SK-N-SH treated with all-trans-retinoic acid at 6 μM for 48 hours (cell line): ENCODE results near the gene PET100.

Source experiments
- ATAC-seq: fragments of 200-7000 bp; cut with Tn5 transposase; 3 replicates; pipeline ENCODE4 v1.9.1; 2020; ENCODE audit warnings: mild to moderate bottlenecking, moderate library complexity
- ARNTL ChIP-seq: fragments of 450-650 bp; formaldehyde crosslinking; IDR thresholded peaks from 2 replicates; pipeline ENCODE4 v1.5.0; 2020; ENCODE audit warnings: low read depth, mild to moderate bottlenecking, moderate library complexity, borderline replicate concordance
- BACH2 ChIP-seq: fragments of 250-450 bp; sonication (Bioruptor Pico); IDR thresholded peaks from 2 replicates; pipeline ENCODE4 v1.9.0; 2021; ENCODE audit warnings: mild to moderate bottlenecking, borderline replicate concordance
- CSDC2 ChIP-seq: fragments of 250-450 bp; sonication (Bioruptor Pico); IDR thresholded peaks from 2 replicates; pipeline ENCODE4 v1.5.0; 2020; ENCODE audit warnings: mild to moderate bottlenecking, moderate library complexity
- ESRRG ChIP-seq: fragments of 250-450 bp; sonication (Bioruptor Pico); IDR thresholded peaks from 2 replicates; pipeline ENCODE4 v1.6.1; 2021; ENCODE audit warnings: mild to moderate bottlenecking
- GLIS3 ChIP-seq: fragments of 250-450 bp; sonication (Bioruptor Pico); IDR thresholded peaks from 2 replicates; pipeline ENCODE4 v1.5.0; 2020; ENCODE audit warnings: mild to moderate bottlenecking, moderate library complexity
- ISL1 ChIP-seq: fragments of 250-450 bp; sonication (Bioruptor Pico); IDR thresholded peaks from 2 replicates; pipeline ENCODE4 v2.1.2; 2022; ENCODE audit warnings: mild to moderate bottlenecking, moderate library complexity
- OSR1 ChIP-seq: fragments of 250-450 bp; sonication (Bioruptor Pico); IDR thresholded peaks from 2 replicates; pipeline ENCODE4 v1.8.0; 2022; ENCODE audit warnings: moderate library complexity, mild to moderate bottlenecking, inconsistent platforms
- PPARA ChIP-seq: fragments of 250-450 bp; sonication (Bioruptor Pico); IDR thresholded peaks from 2 replicates; pipeline ENCODE4 v1.5.0; 2020; ENCODE audit warnings: mild to moderate bottlenecking, borderline replicate concordance
- RARB ChIP-seq: fragments of 250-450 bp; sonication (Bioruptor Pico); IDR thresholded peaks from 2 replicates; pipeline ENCODE4 v1.8.0; 2021; ENCODE audit warnings: mild to moderate bottlenecking, moderate library complexity
- TCF4 ChIP-seq: fragments of 250-450 bp; sonication (Bioruptor Pico); IDR thresholded peaks from 2 replicates; pipeline ENCODE4 v1.8.0; 2021; ENCODE audit warnings: mild to moderate bottlenecking, moderate library complexity, borderline replicate concordance
- TOX ChIP-seq: fragments of 250-450 bp; sonication (Bioruptor Pico); IDR thresholded peaks from 2 replicates; pipeline ENCODE4 v1.8.0; 2021; ENCODE audit warnings: mild to moderate bottlenecking, moderate library complexity, borderline replicate concordance
- ZC3H10 ChIP-seq: fragments of 250-450 bp; sonication (Bioruptor Pico); IDR thresholded peaks from 2 replicates; pipeline ENCODE4 v1.5.1; 2021; ENCODE audit warnings: mild to moderate bottlenecking, moderate library complexity
- ZFP3 ChIP-seq: fragments of 250-450 bp; sonication (Bioruptor Pico); IDR thresholded peaks from 2 replicates; pipeline ENCODE4 v1.5.0; 2020; ENCODE audit warnings: mild to moderate bottlenecking, moderate library complexity
- ZFP30 ChIP-seq: fragments of 450-650 bp; formaldehyde crosslinking; IDR thresholded peaks from 2 replicates; pipeline ENCODE4 v1.5.0; 2022; ENCODE audit warnings: mild to moderate bottlenecking, moderate library complexity
- ZNF565 ChIP-seq: fragments of 450-650 bp; formaldehyde crosslinking; conservative IDR thresholded peaks from 2 replicates; pipeline ENCODE4 v1.5.0; 2020; ENCODE audit warnings: low read depth, mild to moderate bottlenecking, moderate library complexity
- ZNF70 ChIP-seq: fragments of 450-650 bp; formaldehyde crosslinking; IDR thresholded peaks from 2 replicates; pipeline ENCODE4 v1.5.0; 2020; ENCODE audit warnings: mild to moderate bottlenecking, moderate library complexity
- ZNF8 ChIP-seq: fragments of 450-650 bp; formaldehyde crosslinking; IDR thresholded peaks from 2 replicates; pipeline ENCODE4 v1.5.0; 2020; ENCODE audit warnings: mild to moderate bottlenecking, moderate library complexity
- TF ChIP-seq, protein P1 (sequence below): fragments of 250-450 bp; sonication (Bioruptor Pico); IDR thresholded peaks from 2 replicates; pipeline ENCODE4 v1.8.0; 2020; ENCODE audit warnings: mild to moderate bottlenecking, moderate library complexity, borderline replicate concordance
- TF ChIP-seq, protein P2 (sequence below): fragments of 250-450 bp; sonication (Bioruptor Pico); IDR thresholded peaks from 2 replicates; pipeline ENCODE4 v1.8.0; 2021; ENCODE audit warnings: low read depth, mild to moderate bottlenecking, moderate library complexity, borderline replicate concordance
- TF ChIP-seq, protein P3 (sequence below): fragments of 250-450 bp; sonication (Bioruptor Pico); IDR thresholded peaks from 2 replicates; pipeline ENCODE4 v1.5.1; 2021; ENCODE audit warnings: mild to moderate bottlenecking, moderate library complexity
- TF ChIP-seq, protein P4 (sequence below): fragments of 250-450 bp; sonication (Bioruptor Pico); IDR thresholded peaks from 2 replicates; pipeline ENCODE4 v1.5.1; 2020; ENCODE audit warnings: low read depth, mild to moderate bottlenecking, moderate library complexity
- TF ChIP-seq, protein P5 (sequence below): fragments of 250-450 bp; sonication (Bioruptor Pico); IDR thresholded peaks from 2 replicates; pipeline ENCODE4 v1.5.0; 2020; ENCODE audit warnings: mild to moderate bottlenecking, moderate library complexity

Gene PET100

DNA sequence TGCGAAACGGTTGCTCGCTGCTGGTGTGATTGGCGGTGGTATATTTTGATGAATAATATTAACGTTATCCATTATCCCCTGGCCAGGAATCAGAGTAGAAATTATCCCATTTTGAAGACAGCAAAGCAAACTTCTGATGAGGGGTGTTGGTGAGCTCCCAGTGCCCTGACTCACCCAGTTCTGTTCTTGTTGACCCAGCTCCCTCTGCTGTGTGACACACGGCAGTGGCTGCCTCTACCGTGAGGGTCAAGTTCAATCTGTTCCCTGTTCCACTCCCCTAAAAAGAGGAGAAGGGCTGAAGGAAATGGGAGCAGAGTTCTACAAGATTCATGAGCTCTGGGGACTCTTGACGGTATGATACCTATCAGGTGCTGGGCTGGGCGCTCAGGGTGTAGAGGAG is 31.9 kb upstream of the PET100 start:
- ATAC-seq, result no peak
- TF ChIP-seq ZFP30 (CRISPR knock-in tag), result no peak
- no peak for TF ChIP-seq BACH2 (CRISPR knock-in tag)
- TF ChIP-seq, protein P1, sequence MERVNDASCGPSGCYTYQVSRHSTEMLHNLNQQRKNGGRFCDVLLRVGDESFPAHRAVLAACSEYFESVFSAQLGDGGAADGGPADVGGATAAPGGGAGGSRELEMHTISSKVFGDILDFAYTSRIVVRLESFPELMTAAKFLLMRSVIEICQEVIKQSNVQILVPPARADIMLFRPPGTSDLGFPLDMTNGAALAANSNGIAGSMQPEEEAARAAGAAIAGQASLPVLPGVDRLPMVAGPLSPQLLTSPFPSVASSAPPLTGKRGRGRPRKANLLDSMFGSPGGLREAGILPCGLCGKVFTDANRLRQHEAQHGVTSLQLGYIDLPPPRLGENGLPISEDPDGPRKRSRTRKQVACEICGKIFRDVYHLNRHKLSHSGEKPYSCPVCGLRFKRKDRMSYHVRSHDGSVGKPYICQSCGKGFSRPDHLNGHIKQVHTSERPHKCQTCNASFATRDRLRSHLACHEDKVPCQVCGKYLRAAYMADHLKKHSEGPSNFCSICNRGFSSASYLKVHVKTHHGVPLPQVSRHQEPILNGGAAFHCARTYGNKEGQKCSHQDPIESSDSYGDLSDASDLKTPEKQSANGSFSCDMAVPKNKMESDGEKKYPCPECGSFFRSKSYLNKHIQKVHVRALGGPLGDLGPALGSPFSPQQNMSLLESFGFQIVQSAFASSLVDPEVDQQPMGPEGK (CRISPR knock-in tag), result no peak
- TF ChIP-seq ZNF565 (CRISPR knock-in tag), result no peak
- TF ChIP-seq, protein P2, sequence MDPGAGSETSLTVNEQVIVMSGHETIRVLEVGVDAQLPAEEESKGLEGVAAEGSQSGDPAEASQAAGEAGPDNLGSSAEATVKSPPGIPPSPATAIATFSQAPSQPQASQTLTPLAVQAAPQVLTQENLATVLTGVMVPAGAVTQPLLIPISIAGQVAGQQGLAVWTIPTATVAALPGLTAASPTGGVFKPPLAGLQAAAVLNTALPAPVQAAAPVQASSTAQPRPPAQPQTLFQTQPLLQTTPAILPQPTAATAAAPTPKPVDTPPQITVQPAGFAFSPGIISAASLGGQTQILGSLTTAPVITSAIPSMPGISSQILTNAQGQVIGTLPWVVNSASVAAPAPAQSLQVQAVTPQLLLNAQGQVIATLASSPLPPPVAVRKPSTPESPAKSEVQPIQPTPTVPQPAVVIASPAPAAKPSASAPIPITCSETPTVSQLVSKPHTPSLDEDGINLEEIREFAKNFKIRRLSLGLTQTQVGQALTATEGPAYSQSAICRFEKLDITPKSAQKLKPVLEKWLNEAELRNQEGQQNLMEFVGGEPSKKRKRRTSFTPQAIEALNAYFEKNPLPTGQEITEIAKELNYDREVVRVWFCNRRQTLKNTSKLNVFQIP (CRISPR knock-in tag), result no peak
- no peak for TF ChIP-seq RARB
- TF ChIP-seq, protein P3, sequence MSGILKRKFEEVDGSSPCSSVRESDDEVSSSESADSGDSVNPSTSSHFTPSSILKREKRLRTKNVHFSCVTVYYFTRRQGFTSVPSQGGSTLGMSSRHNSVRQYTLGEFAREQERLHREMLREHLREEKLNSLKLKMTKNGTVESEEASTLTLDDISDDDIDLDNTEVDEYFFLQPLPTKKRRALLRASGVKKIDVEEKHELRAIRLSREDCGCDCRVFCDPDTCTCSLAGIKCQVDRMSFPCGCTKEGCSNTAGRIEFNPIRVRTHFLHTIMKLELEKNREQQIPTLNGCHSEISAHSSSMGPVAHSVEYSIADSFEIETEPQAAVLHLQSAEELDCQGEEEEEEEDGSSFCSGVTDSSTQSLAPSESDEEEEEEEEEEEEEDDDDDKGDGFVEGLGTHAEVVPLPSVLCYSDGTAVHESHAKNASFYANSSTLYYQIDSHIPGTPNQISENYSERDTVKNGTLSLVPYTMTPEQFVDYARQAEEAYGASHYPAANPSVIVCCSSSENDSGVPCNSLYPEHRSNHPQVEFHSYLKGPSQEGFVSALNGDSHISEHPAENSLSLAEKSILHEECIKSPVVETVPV, result no peak
- TF ChIP-seq CSDC2 (CRISPR knock-in tag), result no peak
- TF ChIP-seq, protein P4, sequence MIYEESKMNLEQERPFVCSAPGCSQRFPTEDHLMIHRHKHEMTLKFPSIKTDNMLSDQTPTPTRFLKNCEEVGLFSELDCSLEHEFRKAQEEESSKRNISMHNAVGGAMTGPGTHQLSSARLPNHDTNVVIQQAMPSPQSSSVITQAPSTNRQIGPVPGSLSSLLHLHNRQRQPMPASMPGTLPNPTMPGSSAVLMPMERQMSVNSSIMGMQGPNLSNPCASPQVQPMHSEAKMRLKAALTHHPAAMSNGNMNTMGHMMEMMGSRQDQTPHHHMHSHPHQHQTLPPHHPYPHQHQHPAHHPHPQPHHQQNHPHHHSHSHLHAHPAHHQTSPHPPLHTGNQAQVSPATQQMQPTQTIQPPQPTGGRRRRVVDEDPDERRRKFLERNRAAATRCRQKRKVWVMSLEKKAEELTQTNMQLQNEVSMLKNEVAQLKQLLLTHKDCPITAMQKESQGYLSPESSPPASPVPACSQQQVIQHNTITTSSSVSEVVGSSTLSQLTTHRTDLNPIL (CRISPR knock-in tag), result no peak
- TF ChIP-seq ESRRG (CRISPR knock-in tag), result no peak
- TF ChIP-seq ISL1 (CRISPR knock-in tag), result no peak
- no peak for TF ChIP-seq GLIS3 (CRISPR knock-in tag)
- TF ChIP-seq PPARA (CRISPR knock-in tag), result no peak
- no peak for TF ChIP-seq ARNTL (CRISPR knock-in tag)
- TF ChIP-seq, protein P5, sequence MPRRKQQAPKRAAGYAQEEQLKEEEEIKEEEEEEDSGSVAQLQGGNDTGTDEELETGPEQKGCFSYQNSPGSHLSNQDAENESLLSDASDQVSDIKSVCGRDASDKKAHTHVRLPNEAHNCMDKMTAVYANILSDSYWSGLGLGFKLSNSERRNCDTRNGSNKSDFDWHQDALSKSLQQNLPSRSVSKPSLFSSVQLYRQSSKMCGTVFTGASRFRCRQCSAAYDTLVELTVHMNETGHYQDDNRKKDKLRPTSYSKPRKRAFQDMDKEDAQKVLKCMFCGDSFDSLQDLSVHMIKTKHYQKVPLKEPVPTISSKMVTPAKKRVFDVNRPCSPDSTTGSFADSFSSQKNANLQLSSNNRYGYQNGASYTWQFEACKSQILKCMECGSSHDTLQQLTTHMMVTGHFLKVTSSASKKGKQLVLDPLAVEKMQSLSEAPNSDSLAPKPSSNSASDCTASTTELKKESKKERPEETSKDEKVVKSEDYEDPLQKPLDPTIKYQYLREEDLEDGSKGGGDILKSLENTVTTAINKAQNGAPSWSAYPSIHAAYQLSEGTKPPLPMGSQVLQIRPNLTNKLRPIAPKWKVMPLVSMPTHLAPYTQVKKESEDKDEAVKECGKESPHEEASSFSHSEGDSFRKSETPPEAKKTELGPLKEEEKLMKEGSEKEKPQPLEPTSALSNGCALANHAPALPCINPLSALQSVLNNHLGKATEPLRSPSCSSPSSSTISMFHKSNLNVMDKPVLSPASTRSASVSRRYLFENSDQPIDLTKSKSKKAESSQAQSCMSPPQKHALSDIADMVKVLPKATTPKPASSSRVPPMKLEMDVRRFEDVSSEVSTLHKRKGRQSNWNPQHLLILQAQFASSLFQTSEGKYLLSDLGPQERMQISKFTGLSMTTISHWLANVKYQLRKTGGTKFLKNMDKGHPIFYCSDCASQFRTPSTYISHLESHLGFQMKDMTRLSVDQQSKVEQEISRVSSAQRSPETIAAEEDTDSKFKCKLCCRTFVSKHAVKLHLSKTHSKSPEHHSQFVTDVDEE, result no peak
- no peak for TF ChIP-seq TOX
- TF ChIP-seq OSR1 (CRISPR knock-in tag), result no peak

DNA sequence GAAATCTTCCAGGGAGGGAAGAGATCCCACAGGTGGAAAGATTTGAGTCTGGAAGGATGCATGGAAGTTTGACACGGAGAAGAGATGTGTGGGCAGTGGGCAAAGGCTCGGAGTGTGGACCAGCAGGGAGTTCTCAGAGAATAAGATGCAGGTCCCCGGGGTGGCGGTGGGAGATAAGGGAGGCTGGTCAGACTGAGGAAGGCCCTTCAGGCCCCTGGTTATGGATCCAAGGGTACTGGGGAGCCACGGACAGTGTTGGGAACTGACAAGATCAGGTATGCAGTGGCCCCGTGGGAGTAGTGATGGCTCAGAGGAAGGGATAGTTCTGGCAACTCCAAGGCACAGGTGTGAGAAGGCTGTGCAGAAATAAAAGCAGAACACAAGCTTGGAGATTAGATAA is 31.4 kb upstream of the PET100 start:
- no peak for ATAC-seq
- TF ChIP-seq ISL1 (CRISPR knock-in tag) (no peak), ZNF8 (CRISPR knock-in tag) (no peak), CSDC2 (CRISPR knock-in tag) (no peak), RARB (no peak), BACH2 (CRISPR knock-in tag) (no peak), PPARA (CRISPR knock-in tag) (no peak), ZFP3 (CRISPR knock-in tag) (no peak), GLIS3 (CRISPR knock-in tag) (no peak), ZC3H10 (CRISPR knock-in tag) (no peak), OSR1 (CRISPR knock-in tag) (no peak), ESRRG (CRISPR knock-in tag) (no peak), TCF4 (CRISPR knock-in tag) (no peak), ZFP30 (CRISPR knock-in tag) (no peak), ZNF70 (CRISPR knock-in tag) (no peak)
- TF ChIP-seq, protein P1 (CRISPR knock-in tag), result no peak
- TF ChIP-seq, protein P3, result no peak
- TF ChIP-seq, protein P4 (CRISPR knock-in tag), result no peak
- TF ChIP-seq, protein P5, result no peak
